Body of pancreas (tissue), 4 donors: ENCODE data around the gene DHRS12.

Experiments
- POLR2A ChIP-seq, 3 donors: fragments of 450-650 bp; IDR thresholded peaks; one replicate each; pipeline ENCODE4 v1.6.1; 2016; ENCODE audit warnings: antibody characterized with exemption in 3 of 3, mild to moderate bottlenecking in 2 of 3
- TF ChIP-seq, protein P1 (sequence below), 7 experiments: fragments of 450-650 bp in 4 of 7; fragments of 200-600 bp in 3 of 7; sonication (generic) in 3 of 7; IDR thresholded peaks; one replicate each; pipeline ENCODE4 v1.5.1; 2016 to 2019; ENCODE audit warnings: antibody characterized with exemption in 7 of 7

DNA sequence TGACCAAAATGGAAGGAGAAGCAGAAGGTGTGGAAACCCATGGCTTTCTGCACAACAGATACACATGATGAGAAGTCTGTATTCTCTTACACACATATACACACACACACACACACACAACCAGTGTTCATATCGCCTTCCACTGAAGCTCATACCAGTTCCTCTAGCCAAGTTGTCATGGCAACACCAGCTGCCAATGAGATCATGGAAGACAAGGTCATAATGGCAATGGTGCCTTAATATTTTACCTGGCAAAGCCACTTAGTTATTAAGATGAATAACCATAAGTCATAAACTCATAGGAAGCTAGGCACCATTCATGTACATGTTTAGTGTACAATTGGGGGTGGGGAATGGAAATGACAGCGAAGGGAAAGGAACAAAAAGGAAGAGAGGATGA, 2.6 kb upstream of the DHRS12 start:
- TF ChIP-seq, protein P1, sequence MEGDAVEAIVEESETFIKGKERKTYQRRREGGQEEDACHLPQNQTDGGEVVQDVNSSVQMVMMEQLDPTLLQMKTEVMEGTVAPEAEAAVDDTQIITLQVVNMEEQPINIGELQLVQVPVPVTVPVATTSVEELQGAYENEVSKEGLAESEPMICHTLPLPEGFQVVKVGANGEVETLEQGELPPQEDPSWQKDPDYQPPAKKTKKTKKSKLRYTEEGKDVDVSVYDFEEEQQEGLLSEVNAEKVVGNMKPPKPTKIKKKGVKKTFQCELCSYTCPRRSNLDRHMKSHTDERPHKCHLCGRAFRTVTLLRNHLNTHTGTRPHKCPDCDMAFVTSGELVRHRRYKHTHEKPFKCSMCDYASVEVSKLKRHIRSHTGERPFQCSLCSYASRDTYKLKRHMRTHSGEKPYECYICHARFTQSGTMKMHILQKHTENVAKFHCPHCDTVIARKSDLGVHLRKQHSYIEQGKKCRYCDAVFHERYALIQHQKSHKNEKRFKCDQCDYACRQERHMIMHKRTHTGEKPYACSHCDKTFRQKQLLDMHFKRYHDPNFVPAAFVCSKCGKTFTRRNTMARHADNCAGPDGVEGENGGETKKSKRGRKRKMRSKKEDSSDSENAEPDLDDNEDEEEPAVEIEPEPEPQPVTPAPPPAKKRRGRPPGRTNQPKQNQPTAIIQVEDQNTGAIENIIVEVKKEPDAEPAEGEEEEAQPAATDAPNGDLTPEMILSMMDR (IDR thresholded peaks at IDR 0.05) = no peak
- TF ChIP-seq POLR2A (IDR thresholded peaks at IDR 0.05) = no peak
